PC-9 (cell line): ENCODE data around the gene HSPA4L.

Source experiments
- EZH2 ChIP-seq: fragments of 200-600 bp; sonication (generic); IDR thresholded peaks from 2 replicates; pipeline ENCODE4 v1.8.0; 2017; ENCODE audit warnings: antibody characterized with exemption, low read depth
- TF ChIP-seq, protein P1 (sequence below): fragments of 200-600 bp; sonication (generic); conservative IDR thresholded peaks from 2 replicates; pipeline ENCODE4 v1.6.1; 2017; ENCODE audit warnings: mixed run types, antibody characterized with exemption, mild to moderate bottlenecking, moderate library complexity

DNA sequence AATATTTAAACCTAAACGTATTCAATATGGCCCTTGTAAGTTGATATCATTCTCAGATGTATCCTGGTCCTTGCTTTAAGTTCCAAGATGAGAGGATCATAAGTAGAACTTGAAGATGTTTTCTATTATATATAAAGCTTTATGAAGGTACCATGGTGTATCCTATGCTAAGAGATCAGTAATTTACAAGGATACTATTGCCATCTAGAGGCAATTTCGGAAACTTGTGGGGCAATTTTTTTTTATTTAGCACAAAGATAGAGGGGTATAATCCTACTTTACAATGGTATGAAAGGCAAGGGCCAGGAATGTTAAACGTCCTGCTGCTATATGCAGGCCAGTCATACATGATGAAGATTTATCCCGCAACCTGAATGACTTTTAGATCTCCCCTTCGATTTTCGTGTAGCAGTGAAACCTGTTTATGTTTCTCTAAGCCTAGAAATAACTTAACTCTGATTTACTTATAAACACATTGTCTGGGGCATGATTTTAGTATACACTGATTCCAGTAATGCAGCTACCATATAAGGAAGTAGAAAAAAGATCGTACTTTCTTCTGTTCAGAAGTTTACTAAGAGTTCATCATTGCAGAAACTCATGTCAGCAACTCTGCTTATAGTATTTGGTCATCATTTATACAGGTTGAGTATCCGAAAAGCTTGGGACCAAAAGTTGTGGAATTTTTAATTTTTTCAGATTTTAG is 49.3 kb upstream of the HSPA4L start:
- TF ChIP-seq, protein P1, sequence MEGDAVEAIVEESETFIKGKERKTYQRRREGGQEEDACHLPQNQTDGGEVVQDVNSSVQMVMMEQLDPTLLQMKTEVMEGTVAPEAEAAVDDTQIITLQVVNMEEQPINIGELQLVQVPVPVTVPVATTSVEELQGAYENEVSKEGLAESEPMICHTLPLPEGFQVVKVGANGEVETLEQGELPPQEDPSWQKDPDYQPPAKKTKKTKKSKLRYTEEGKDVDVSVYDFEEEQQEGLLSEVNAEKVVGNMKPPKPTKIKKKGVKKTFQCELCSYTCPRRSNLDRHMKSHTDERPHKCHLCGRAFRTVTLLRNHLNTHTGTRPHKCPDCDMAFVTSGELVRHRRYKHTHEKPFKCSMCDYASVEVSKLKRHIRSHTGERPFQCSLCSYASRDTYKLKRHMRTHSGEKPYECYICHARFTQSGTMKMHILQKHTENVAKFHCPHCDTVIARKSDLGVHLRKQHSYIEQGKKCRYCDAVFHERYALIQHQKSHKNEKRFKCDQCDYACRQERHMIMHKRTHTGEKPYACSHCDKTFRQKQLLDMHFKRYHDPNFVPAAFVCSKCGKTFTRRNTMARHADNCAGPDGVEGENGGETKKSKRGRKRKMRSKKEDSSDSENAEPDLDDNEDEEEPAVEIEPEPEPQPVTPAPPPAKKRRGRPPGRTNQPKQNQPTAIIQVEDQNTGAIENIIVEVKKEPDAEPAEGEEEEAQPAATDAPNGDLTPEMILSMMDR, result peak; percentile 92
- TF ChIP-seq EZH2, result no peak
